Peyer's patch (tissue), 4 donors: Measurements from ENCODE around the gene C4A.

Experiments
- CTCF ChIP-seq, 6 experiments: fragments of 450-650 bp in 4 of 6; fragments of 200-600 bp in 2 of 6; sonication (generic) in 1 of 6; IDR thresholded peaks; one replicate each; pipeline ENCODE4 v1.5.1; 2017 to 2019; ENCODE audit warnings: antibody characterized with exemption in 6 of 6, mild to moderate bottlenecking in 3 of 6, moderate library complexity in 1 of 6
- POLR2A ChIP-seq, 2 donors: fragments of 450-650 bp; IDR thresholded peaks; one replicate each; pipeline ENCODE4 v1.5.1; 2017; ENCODE audit warnings: antibody characterized with exemption in 2 of 2, mild to moderate bottlenecking in 2 of 2, moderate library complexity in 2 of 2

- TF ChIP-seq CTCF (IDR thresholded peaks at IDR 0.05) (no peak), POLR2A (IDR thresholded peaks at IDR 0.05) (no peak)
Measured at GRCh38 chr6:32047084-32047478, 65.2 kb downstream of the C4A start.
